Neural crest cell (in vitro differentiated cells): ENCODE results near the gene CLDN16. TPM values are rescaled to one million over a fixed set of nuclear protein-coding genes. Genes with fewer than 3 reads are reported as not detected.

Experiments
- DNase-seq: peaks from one replicate; pipeline ENCODE4 v3.0.0; 2021; ENCODE audit warnings: low read depth, mixed read lengths, low spot score
- H3K27ac Mint-ChIP-seq: one replicate; pipeline ENCODE4 v1.8.0; 2021; ENCODE audit warnings: mild to moderate bottlenecking, mixed read lengths; ENCODE audit not compliant: unreplicated experiment
- H3K27me3 Mint-ChIP-seq: 2 replicates; pipeline ENCODE4 v1.8.0; 2021; ENCODE audit warnings: low read depth, mild to moderate bottlenecking, mixed read lengths
- H3K36me3 Mint-ChIP-seq: 2 replicates; pipeline ENCODE4 v1.8.0; 2021; ENCODE audit warnings: low read depth, mild to moderate bottlenecking, mixed read lengths
- H3K4me1 Mint-ChIP-seq: 2 replicates; pipeline ENCODE4 v1.8.0; 2021; ENCODE audit warnings: mixed read lengths
- H3K4me3 Mint-ChIP-seq: one replicate; pipeline ENCODE4 v1.8.0; 2021; ENCODE audit warnings: mild to moderate bottlenecking, mixed read lengths
- H3K9me3 Mint-ChIP-seq: 2 replicates; pipeline ENCODE4 v1.8.0; 2021; ENCODE audit warnings: mixed read lengths
- CTCF ChIP-seq: fragments of 200-600 bp; sonication (generic); conservative IDR thresholded peaks from 2 replicates; pipeline ENCODE4 v1.5.0; 2021; ENCODE audit warnings: antibody characterized with exemption, mild to moderate bottlenecking
- long read RNA-seq: library from polyadenylated mRNA; unstranded; transcript quantifications from one replicate; pipeline ENCODE4 v2.0.0, GENCODE V29; 2020
- total RNA-seq: library from RNA; stranded (reverse); gene quantifications from 2 replicates; pipeline ENCODE4 v1.2.1, GENCODE V29; 2021

CLDN16 gene
- total RNA-seq = not detected in 2 replicates
- long read RNA-seq = 0 reads

- no peak within 1 kb of the TSS for H3K27ac Mint-ChIP-seq
- no peak for TF ChIP-seq CTCF
These were observed at the start of gene CLDN16 for GRCh38 chr3:190387578-190388213. TSS of gene CLDN16 (plus strand) at chr3:190388163. CDS start at chr3:190388330, 167 bp downstream.

GRCh38 chr3:190338717-190339116 is 49.2 kb upstream of the CLDN16 start:
- H3K36me3 Mint-ChIP-seq = peaks cover 2% of the 10 kb centered on the region
- no peak for TF ChIP-seq CTCF
- no peak for DNase-seq
- H3K4me1 Mint-ChIP-seq = no peaks in the 10 kb centered on the region
- H3K27me3 Mint-ChIP-seq = no peaks in the 10 kb centered on the region
- no peak overlapping the region for H3K4me3 Mint-ChIP-seq
- peaks cover 4% of the 10 kb centered on the region for H3K9me3 Mint-ChIP-seq
- no peak overlapping the region for H3K27ac Mint-ChIP-seq

More at GRCh38 chr3:190387578-190388213, at the start of gene CLDN16:
- H3K9me3 Mint-ChIP-seq = no peaks in the 10 kb centered on the region
- H3K4me1 Mint-ChIP-seq = no peaks in the 10 kb centered on the region
- H3K4me3 Mint-ChIP-seq = no peak within 1 kb of the TSS
- no peak for DNase-seq
- no peaks in the 10 kb centered on the region for H3K27me3 Mint-ChIP-seq
- no peaks in the 10 kb centered on the region for H3K36me3 Mint-ChIP-seq

GRCh38 chr3:190339130-190339529 is 48.8 kb upstream of the CLDN16 start:
- Mint-ChIP-seq H3K36me3 (peaks cover 2% of the 10 kb centered on the region), H3K27ac (no peak overlapping the region), H3K27me3 (no peaks in the 10 kb centered on the region), H3K4me1 (no peaks in the 10 kb centered on the region), H3K9me3 (peaks cover 4% of the 10 kb centered on the region), H3K4me3 (no peak overlapping the region)
- TF ChIP-seq CTCF = peak; percentile 36
- no peak for DNase-seq

- TF ChIP-seq CTCF = no peak
- H3K27me3 Mint-ChIP-seq = no peaks in the 10 kb centered on the region
- H3K4me3 Mint-ChIP-seq = no peak overlapping the region
- no peak overlapping the region for H3K27ac Mint-ChIP-seq
- H3K4me1 Mint-ChIP-seq = no peaks in the 10 kb centered on the region
- DNase-seq = no peak
- peaks cover 2% of the 10 kb centered on the region for H3K36me3 Mint-ChIP-seq
- H3K9me3 Mint-ChIP-seq = peaks cover 4% of the 10 kb centered on the region
These were observed 47.9 kb upstream of the CLDN16 start for GRCh38 chr3:190340071-190340470.

GRCh38 chr3:190345027-190345821 is 42.7 kb upstream of the CLDN16 start:
- H3K27ac Mint-ChIP-seq = no peak overlapping the region

More at GRCh38 chr3:190345027-190345821, 42.7 kb upstream of the CLDN16 start:
- no peaks in the 10 kb centered on the region for H3K9me3 Mint-ChIP-seq
- TF ChIP-seq CTCF = no peak
- H3K4me1 Mint-ChIP-seq = no peaks in the 10 kb centered on the region
- no peaks in the 10 kb centered on the region for H3K27me3 Mint-ChIP-seq
- DNase-seq = no peak
- no peaks in the 10 kb centered on the region for H3K36me3 Mint-ChIP-seq
- H3K4me3 Mint-ChIP-seq = no peak overlapping the region
